ENCODE data around the gene TAF3. TPM values are rescaled to one million over a fixed set of nuclear protein-coding genes. Genes with fewer than 3 reads are reported as not detected.

TAF3 gene
- polyA plus RNA-seq, 1 of the 3 experiments (the other 2 are of a cell fraction), result 2.4 TPM

- WGBS (ENCODE audit: low lambda C conversion rate), result 87% methylated on average over 4 of the region's 4 CpGs
- Histone ChIP-seq H3K79me2 (ENCODE audit: insufficient read depth) (peaks cover 7% of the 10 kb centered on the region), H3K9ac (no peak overlapping the region), H3K4me3 (ENCODE audit: low read depth in 2 of 2, low read length in 1 of 2) (no peak overlapping the region), H3K9me2 (no peaks in the 10 kb centered on the region), H4K20me1 (ENCODE audit: insufficient read depth) (no peaks in the 10 kb centered on the region), H3K4me2 (no peak overlapping the region), H3K4me1 (ENCODE audit: control insufficient read depth in 1 of 2, insufficient read depth in 2 of 2, low read depth in 1 of 2, low read length in 1 of 2) (no peaks in the 10 kb centered on the region), H3K27ac (ENCODE audit: low read depth in 2 of 2, low read length in 1 of 2) (no peak overlapping the region), H3F3A (replicated peaks; ENCODE audit: insufficient read depth) (peaks cover 3% of the 10 kb centered on the region), H3K36me3 (replicated peaks in 1 of 2; ENCODE audit: control insufficient read depth in 1 of 2, insufficient read depth in 2 of 2, low read length in 1 of 2) (no peaks in the 10 kb centered on the region), H2AFZ (ENCODE audit: low read depth) (no peak overlapping the region), H3K9me3 (no peaks in the 10 kb centered on the region), H3K27me3 (ENCODE audit: insufficient read depth) (no peaks in the 10 kb centered on the region)
- DNase-seq, result no peak
- TF ChIP-seq MEF2A (IDR thresholded peaks at IDR 0.05; ENCODE audit: borderline replicate concordance, low read depth) (no peak), GABPA (IDR thresholded peaks at IDR 0.05; ENCODE audit: low read depth) (no peak), SIN3A (IDR thresholded peaks at IDR 0.05; ENCODE audit: borderline replicate concordance, low read depth, low read length) (no peak), CTCF (IDR thresholded peaks at IDR 0.05) (no peak), YY1 (IDR thresholded peaks at IDR 0.05; ENCODE audit: low read depth) (no peak)
- ChIA-PET CTCF (no interaction called here), POLR2A (no interaction called here)
Measured at GRCh38 chr10:7853226-7853842, 35.0 kb downstream of the TAF3 start.

GRCh38 chr10:7853890-7854289, 35.6 kb downstream of the TAF3 start:
- no peaks in the 10 kb centered on the region for H3K9me2 ChIP-seq
- no peaks in the 10 kb centered on the region for H3K27me3 ChIP-seq (ENCODE audit: insufficient read depth)
- TF ChIP-seq RAD21 (IDR thresholded peaks at IDR 0.05; ENCODE audit: low read length) (no peak), FOXM1 (IDR thresholded peaks at IDR 0.05; ENCODE audit: low read depth) (no peak), ZBTB33 (IDR thresholded peaks at IDR 0.05; ENCODE audit: borderline replicate concordance, low read depth) (no peak), FOSL2 (IDR thresholded peaks at IDR 0.05; ENCODE audit: borderline replicate concordance, low read depth) (no peak), SMC3 (IDR thresholded peaks at IDR 0.05; ENCODE audit: low read depth, low read length) (no peak), TCF12 (IDR thresholded peaks at IDR 0.05) (no peak), MXI1 (IDR thresholded peaks at IDR 0.05; ENCODE audit: low read depth, low read length) (no peak), GABPA (IDR thresholded peaks at IDR 0.05; ENCODE audit: low read depth) (no peak), RXRA (IDR thresholded peaks at IDR 0.05; ENCODE audit: borderline replicate concordance, low read depth) (no peak), NRF1 (IDR thresholded peaks at IDR 0.05; ENCODE audit: low read depth, low read length) (no peak), CTCF (IDR thresholded peaks at IDR 0.05) (no peak), NFIC (IDR thresholded peaks at IDR 0.05; ENCODE audit: borderline replicate concordance) (no peak), EZH2phosphoT487 (IDR thresholded peaks at IDR 0.05; ENCODE audit: borderline replicate concordance, low read depth) (no peak), TAF1 (IDR thresholded peaks at IDR 0.05; ENCODE audit: borderline replicate concordance, low read depth, low read length) (no peak), MEF2A (IDR thresholded peaks at IDR 0.05; ENCODE audit: borderline replicate concordance, low read depth) (no peak), JUND (IDR thresholded peaks at IDR 0.05) (no peak), MAX (IDR thresholded peaks at IDR 0.05; ENCODE audit: low read depth) (no peak), EP300 (IDR thresholded peaks at IDR 0.05; ENCODE audit: borderline replicate concordance in 1 of 2, low read depth in 1 of 2, low read length in 1 of 2) (no peak)
- no peaks in the 10 kb centered on the region for H4K20me1 ChIP-seq (ENCODE audit: insufficient read depth)
- no peak overlapping the region for H3K27ac ChIP-seq (ENCODE audit: low read depth in 2 of 2, low read length in 1 of 2)
- H3K4me3 ChIP-seq (ENCODE audit: low read depth in 2 of 2, low read length in 1 of 2), result no peak overlapping the region
- no peak for DNase-seq
- H3F3A ChIP-seq (replicated peaks; ENCODE audit: insufficient read depth), result peaks cover 4% of the 10 kb centered on the region
- no peak overlapping the region for H3K4me2 ChIP-seq
- H3K9ac ChIP-seq, result no peak overlapping the region
- no peaks in the 10 kb centered on the region for H3K36me3 ChIP-seq (replicated peaks in 1 of 2; ENCODE audit: control insufficient read depth in 1 of 2, insufficient read depth in 2 of 2, low read length in 1 of 2)
- H2AFZ ChIP-seq (ENCODE audit: low read depth), result no peak overlapping the region
- ChIA-PET POLR2A (no interaction called here), CTCF (no interaction called here)
- no peaks in the 10 kb centered on the region for H3K9me3 ChIP-seq
- 81% methylated on average over 3 of the region's 3 CpGs for whole genome bisulfite sequencing (ENCODE audit: low lambda C conversion rate)
- no peaks in the 10 kb centered on the region for H3K4me1 ChIP-seq (ENCODE audit: control insufficient read depth in 1 of 2, insufficient read depth in 2 of 2, low read depth in 1 of 2, low read length in 1 of 2)
- H3K79me2 ChIP-seq (ENCODE audit: insufficient read depth), result peaks cover 7% of the 10 kb centered on the region
